ENCODE measurements around the gene PSD4.

GRCh38 chr2:113126845-113127645 lies 46.7 kb upstream of the PSD4 start, which contains the start of gene IL1RN:
- TF ChIP-seq POLR2A (IDR thresholded peaks at IDR 0.05; ENCODE audit: low read depth, low read length): no peak
- TF ChIP-seq POLR2AphosphoS5 (IDR thresholded peaks at IDR 0.05; ENCODE audit: low read depth, low read length): no peak
- no peak for TF ChIP-seq TAF1 (IDR thresholded peaks at IDR 0.05; ENCODE audit: low read depth, low read length)
- TF ChIP-seq PAX5 (IDR thresholded peaks at IDR 0.05; ENCODE audit: insufficient read depth, low read length, severe bottlenecking): no peak
- no peak for TF ChIP-seq SPI1 (IDR thresholded peaks at IDR 0.05; ENCODE audit: low read depth, low read length)
